HG02623 (cell line): ENCODE results near the gene KCNJ13.

ENCODE experiments used
- ATAC-seq: cut with Tn5 transposase; IDR thresholded peaks from one replicate; pipeline ENCODE4 v1.9.1; 2021; ENCODE audit warnings: moderate library complexity; ENCODE audit not compliant: unreplicated experiment

The KCNJ13 gene

GRCh38 chr2:232776435-232776834, at the start of gene KCNJ13:
Gene KCNJ13 (minus strand): TSS chr2:232776565. CDS start chr2:232771362, 5,203 bp downstream.
- ATAC-seq: no peak

GRCh38 chr2:232817756-232818155, 41.4 kb upstream of the KCNJ13 start:
- ATAC-seq: no peak

- ATAC-seq: no peak
Measured at GRCh38 chr2:232816657-232817056, 40.3 kb upstream of the KCNJ13 start.

GRCh38 chr2:232815569-232815968, 39.2 kb upstream of the KCNJ13 start:
- ATAC-seq: no peak

- no peak for ATAC-seq
Measured at GRCh38 chr2:232810444-232810843, 34.1 kb upstream of the KCNJ13 start.

GRCh38 chr2:232809349-232810124, 33.2 kb upstream of the KCNJ13 start:
- no peak for ATAC-seq

- no peak for ATAC-seq
Measured at GRCh38 chr2:232802091-232802490, 25.7 kb upstream of the KCNJ13 start.

- ATAC-seq: no peak
Measured at GRCh38 chr2:232800166-232800565, 23.8 kb upstream of the KCNJ13 start.

- ATAC-seq: no peak
Measured at GRCh38 chr2:232798187-232798586, 21.8 kb upstream of the KCNJ13 start.

- ATAC-seq: no peak
Measured at GRCh38 chr2:232795920-232796319, 19.6 kb upstream of the KCNJ13 start.

- no peak for ATAC-seq
Measured at GRCh38 chr2:232794981-232795380, 18.6 kb upstream of the KCNJ13 start.

GRCh38 chr2:232793271-232793670, 16.9 kb upstream of the KCNJ13 start:
- no peak for ATAC-seq

- ATAC-seq: no peak
Measured at GRCh38 chr2:232791518-232791917, 15.2 kb upstream of the KCNJ13 start.

- no peak for ATAC-seq
Measured at GRCh38 chr2:232789082-232789481, 12.7 kb upstream of the KCNJ13 start.

GRCh38 chr2:232787806-232788205, 11.4 kb upstream of the KCNJ13 start:
- ATAC-seq: no peak

GRCh38 chr2:232783278-232783677, 6.9 kb upstream of the KCNJ13 start:
- ATAC-seq: no peak

- ATAC-seq: peak; percentile 88
Measured at GRCh38 chr2:232781765-232782164, 5.4 kb upstream of the KCNJ13 start.

GRCh38 chr2:232779934-232780333, 3.6 kb upstream of the KCNJ13 start:
- ATAC-seq: no peak

- no peak for ATAC-seq
Measured at GRCh38 chr2:232779465-232779864, 3.1 kb upstream of the KCNJ13 start.

- ATAC-seq: no peak
Measured at GRCh38 chr2:232777276-232777675, 911 bp upstream of the KCNJ13 start.

GRCh38 chr2:232773815-232774214, 2.5 kb downstream of the KCNJ13 start:
- no peak for ATAC-seq

- peak; percentile 45 for ATAC-seq
Measured at GRCh38 chr2:232772531-232772930, 3.8 kb downstream of the KCNJ13 start.

GRCh38 chr2:232771870-232772269, 4.5 kb downstream of the KCNJ13 start:
- no peak for ATAC-seq
